Measurements from ENCODE around the gene SLX1A. TPM values are rescaled to one million over a fixed set of nuclear protein-coding genes. Genes with fewer than 3 reads are reported as not detected.
A peak's percentile ranks its signal among the peaks of the same experiment; 100 is the strongest.
"Not testable (repeated sequence)": the region's sequence is repeated elsewhere in the genome, so short reads cannot be mapped to it uniquely, and the experiment has no call there.

The SLX1A gene
- total RNA-seq, 1 experiment from 2014 or later = 37.1 TPM

GRCh38 chr16:30199049-30199448, 5.4 kb downstream of the SLX1A start, which contains the start of gene SULT1A3:
Gene SULT1A3 (plus strand): TSS chr16:30199255. CDS start chr16:30200729, 1,474 bp downstream.
- H3K36me3 Mint-ChIP-seq (ENCODE audit: insufficient read depth, unreplicated experiment); H3K4me3 Mint-ChIP-seq (ENCODE audit: unreplicated experiment); H3K9me3 Mint-ChIP-seq (ENCODE audit: unreplicated experiment); BruUV-seq (replicated peaks); DNase-seq (ENCODE audit: unreplicated experiment); H3K27ac Mint-ChIP-seq (ENCODE audit: low read depth, unreplicated experiment); POLR2A ChIA-PET; H3K27me3 Mint-ChIP-seq (ENCODE audit: insufficient read depth, unreplicated experiment); intact Hi-C loops (cut with micrococcal nuclease); CTCF ChIA-PET; H3K4me1 Mint-ChIP-seq (ENCODE audit: insufficient read depth, unreplicated experiment): not testable (repeated sequence)

GRCh38 chr16:30199608-30200343, 6.1 kb downstream of the SLX1A start:
- H3K27ac Mint-ChIP-seq (ENCODE audit: low read depth, unreplicated experiment); BruUV-seq (replicated peaks); H3K4me3 Mint-ChIP-seq (ENCODE audit: unreplicated experiment); CTCF ChIA-PET; POLR2A ChIA-PET; H3K36me3 Mint-ChIP-seq (ENCODE audit: insufficient read depth, unreplicated experiment); H3K4me1 Mint-ChIP-seq (ENCODE audit: insufficient read depth, unreplicated experiment); H3K9me3 Mint-ChIP-seq (ENCODE audit: unreplicated experiment); H3K27me3 Mint-ChIP-seq (ENCODE audit: insufficient read depth, unreplicated experiment); DNase-seq (ENCODE audit: unreplicated experiment); intact Hi-C loops (cut with micrococcal nuclease): not testable (repeated sequence)

- POLR2A ChIA-PET; intact Hi-C loops (cut with micrococcal nuclease); BruUV-seq (replicated peaks); CTCF ChIA-PET; H3K4me3 Mint-ChIP-seq (ENCODE audit: unreplicated experiment); H3K9me3 Mint-ChIP-seq (ENCODE audit: unreplicated experiment); DNase-seq (ENCODE audit: unreplicated experiment); H3K36me3 Mint-ChIP-seq (ENCODE audit: insufficient read depth, unreplicated experiment); H3K27ac Mint-ChIP-seq (ENCODE audit: low read depth, unreplicated experiment); H3K27me3 Mint-ChIP-seq (ENCODE audit: insufficient read depth, unreplicated experiment); H3K4me1 Mint-ChIP-seq (ENCODE audit: insufficient read depth, unreplicated experiment): not testable (repeated sequence)
Measured at GRCh38 chr16:30205541-30206236, 12.0 kb downstream of the SLX1A start.

- H3K9me3 Mint-ChIP-seq (ENCODE audit: unreplicated experiment); CTCF ChIA-PET; H3K36me3 Mint-ChIP-seq (ENCODE audit: insufficient read depth, unreplicated experiment); BruUV-seq (replicated peaks); H3K4me3 Mint-ChIP-seq (ENCODE audit: unreplicated experiment); POLR2A ChIA-PET; DNase-seq (ENCODE audit: unreplicated experiment); H3K27ac Mint-ChIP-seq (ENCODE audit: low read depth, unreplicated experiment); H3K27me3 Mint-ChIP-seq (ENCODE audit: insufficient read depth, unreplicated experiment); H3K4me1 Mint-ChIP-seq (ENCODE audit: insufficient read depth, unreplicated experiment); intact Hi-C loops (cut with micrococcal nuclease): not testable (repeated sequence)
Measured at GRCh38 chr16:30206252-30206651, 12.6 kb downstream of the SLX1A start.

GRCh38 chr16:30207063-30207704, 13.5 kb downstream of the SLX1A start:
- CTCF ChIA-PET; H3K27ac Mint-ChIP-seq (ENCODE audit: low read depth, unreplicated experiment); H3K4me1 Mint-ChIP-seq (ENCODE audit: insufficient read depth, unreplicated experiment); H3K4me3 Mint-ChIP-seq (ENCODE audit: unreplicated experiment); POLR2A ChIA-PET; intact Hi-C loops (cut with micrococcal nuclease); DNase-seq (ENCODE audit: unreplicated experiment); H3K9me3 Mint-ChIP-seq (ENCODE audit: unreplicated experiment); H3K36me3 Mint-ChIP-seq (ENCODE audit: insufficient read depth, unreplicated experiment); BruUV-seq (replicated peaks); H3K27me3 Mint-ChIP-seq (ENCODE audit: insufficient read depth, unreplicated experiment): not testable (repeated sequence)

- POLR2A ChIA-PET; H3K36me3 Mint-ChIP-seq (ENCODE audit: insufficient read depth, unreplicated experiment); CTCF ChIA-PET: not testable (repeated sequence)
Measured at GRCh38 chr16:30209032-30209431, 15.4 kb downstream of the SLX1A start.

GRCh38 chr16:30211414-30211813, 17.7 kb downstream of the SLX1A start:
- DNase-seq (ENCODE audit: unreplicated experiment); H3K4me3 Mint-ChIP-seq (ENCODE audit: unreplicated experiment); H3K27ac Mint-ChIP-seq (ENCODE audit: low read depth, unreplicated experiment); H3K36me3 Mint-ChIP-seq (ENCODE audit: insufficient read depth, unreplicated experiment); H3K27me3 Mint-ChIP-seq (ENCODE audit: insufficient read depth, unreplicated experiment); BruUV-seq (replicated peaks); H3K9me3 Mint-ChIP-seq (ENCODE audit: unreplicated experiment); POLR2A ChIA-PET; CTCF ChIA-PET; H3K4me1 Mint-ChIP-seq (ENCODE audit: insufficient read depth, unreplicated experiment); intact Hi-C loops (cut with micrococcal nuclease): not testable (repeated sequence)

More at GRCh38 chr16:30209032-30209431, 15.4 kb downstream of the SLX1A start:
- DNase-seq (ENCODE audit: unreplicated experiment); intact Hi-C loops (cut with micrococcal nuclease); H3K9me3 Mint-ChIP-seq (ENCODE audit: unreplicated experiment); H3K4me1 Mint-ChIP-seq (ENCODE audit: insufficient read depth, unreplicated experiment); H3K27ac Mint-ChIP-seq (ENCODE audit: low read depth, unreplicated experiment); BruUV-seq (replicated peaks); H3K4me3 Mint-ChIP-seq (ENCODE audit: unreplicated experiment); H3K27me3 Mint-ChIP-seq (ENCODE audit: insufficient read depth, unreplicated experiment): not testable (repeated sequence)

- H3K27ac Mint-ChIP-seq (ENCODE audit: low read depth, unreplicated experiment); H3K36me3 Mint-ChIP-seq (ENCODE audit: insufficient read depth, unreplicated experiment); H3K27me3 Mint-ChIP-seq (ENCODE audit: insufficient read depth, unreplicated experiment); intact Hi-C loops (cut with micrococcal nuclease); H3K4me3 Mint-ChIP-seq (ENCODE audit: unreplicated experiment); CTCF ChIA-PET; H3K9me3 Mint-ChIP-seq (ENCODE audit: unreplicated experiment); POLR2A ChIA-PET; H3K4me1 Mint-ChIP-seq (ENCODE audit: insufficient read depth, unreplicated experiment); DNase-seq (ENCODE audit: unreplicated experiment): not testable (repeated sequence)
- TSS peak; percentile 19 for BruUV-seq (replicated peaks)
Measured at GRCh38 chr16:30217082-30217481, 23.4 kb downstream of the SLX1A start.

Measured in MCF 10A (cell line).